Measurements from ENCODE around the gene RPS3. TPM values are rescaled to one million over a fixed set of nuclear protein-coding genes. Genes with fewer than 3 reads are reported as not detected.

RPS3 gene
- total RNA-seq, 4 donors from 2014 or later = 1,101 to 2,606 (median 1,579) TPM

DNA sequence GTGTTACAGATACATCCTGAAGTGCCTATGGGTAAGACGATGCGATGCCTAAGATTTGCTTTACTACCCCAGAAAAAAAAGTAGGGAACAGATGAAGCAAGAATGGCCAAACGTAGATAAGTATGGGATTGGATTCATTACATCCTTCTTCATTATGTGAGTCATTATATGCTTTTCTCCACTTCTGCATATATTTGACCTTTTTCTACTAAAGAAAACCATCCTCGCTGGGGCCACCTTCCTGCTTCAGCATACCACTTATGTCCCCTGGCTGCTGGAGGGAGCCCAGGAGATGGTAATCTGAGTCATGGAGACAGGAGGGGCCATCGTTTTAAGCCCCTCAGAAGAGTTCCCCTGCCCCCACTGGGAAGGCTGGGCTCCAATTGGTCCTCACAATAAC is 48.1 kb downstream of the RPS3 start:
- no peak for TF ChIP-seq POLR2A (IDR thresholded peaks at IDR 0.05)
- TF ChIP-seq, protein P1, sequence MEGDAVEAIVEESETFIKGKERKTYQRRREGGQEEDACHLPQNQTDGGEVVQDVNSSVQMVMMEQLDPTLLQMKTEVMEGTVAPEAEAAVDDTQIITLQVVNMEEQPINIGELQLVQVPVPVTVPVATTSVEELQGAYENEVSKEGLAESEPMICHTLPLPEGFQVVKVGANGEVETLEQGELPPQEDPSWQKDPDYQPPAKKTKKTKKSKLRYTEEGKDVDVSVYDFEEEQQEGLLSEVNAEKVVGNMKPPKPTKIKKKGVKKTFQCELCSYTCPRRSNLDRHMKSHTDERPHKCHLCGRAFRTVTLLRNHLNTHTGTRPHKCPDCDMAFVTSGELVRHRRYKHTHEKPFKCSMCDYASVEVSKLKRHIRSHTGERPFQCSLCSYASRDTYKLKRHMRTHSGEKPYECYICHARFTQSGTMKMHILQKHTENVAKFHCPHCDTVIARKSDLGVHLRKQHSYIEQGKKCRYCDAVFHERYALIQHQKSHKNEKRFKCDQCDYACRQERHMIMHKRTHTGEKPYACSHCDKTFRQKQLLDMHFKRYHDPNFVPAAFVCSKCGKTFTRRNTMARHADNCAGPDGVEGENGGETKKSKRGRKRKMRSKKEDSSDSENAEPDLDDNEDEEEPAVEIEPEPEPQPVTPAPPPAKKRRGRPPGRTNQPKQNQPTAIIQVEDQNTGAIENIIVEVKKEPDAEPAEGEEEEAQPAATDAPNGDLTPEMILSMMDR (IDR thresholded peaks at IDR 0.05) = no peak
- peaks cover 0 to 46% (median 0%) of the 10 kb centered on the region in 4 donors for H3K27me3 ChIP-seq
- no peaks in the 10 kb centered on the region for H3K9me3 ChIP-seq
- H3K27ac ChIP-seq = no peak overlapping the region
- no peaks in the 10 kb centered on the region for H3K36me3 ChIP-seq
- intact Hi-C loops (cut with DNase I) = no loop called here
- no peak for DNase-seq
- no peak overlapping the region for H3K4me3 ChIP-seq
- WGBS, 2 donors = 64 to 81% methylated on average over 4 to 5 of the region's 5 CpGs
- H3K4me1 ChIP-seq = peaks cover 0 to 3% (median 0%) of the 10 kb centered on the region in 3 donors

DNA sequence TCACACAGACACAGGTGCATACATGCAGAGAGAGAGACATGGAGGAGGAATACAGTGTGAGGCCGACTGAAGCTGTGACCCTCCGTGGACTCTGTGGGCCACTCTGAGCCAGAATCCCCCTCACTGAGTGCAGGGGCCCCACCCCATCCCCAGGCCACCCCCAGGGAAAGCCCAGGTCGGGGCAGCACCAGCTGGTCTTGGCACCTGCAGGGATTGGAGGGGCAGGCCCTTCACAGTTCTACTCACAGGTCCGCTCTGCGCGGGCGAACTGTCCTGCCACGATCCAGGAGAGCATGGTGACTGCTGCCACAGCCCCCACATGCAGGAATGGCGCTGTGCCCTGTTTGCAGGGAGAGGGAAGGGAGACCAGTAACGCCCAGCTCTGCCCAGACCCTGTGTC is 50.0 kb downstream of the RPS3 start:
- Histone ChIP-seq H3K27ac (no peak overlapping the region), H3K36me3 (no peaks in the 10 kb centered on the region), H3K4me3 (no peak overlapping the region), H3K4me1 (peaks cover 0 to 3% (median 0%) of the 10 kb centered on the region in 3 donors), H3K9me3 (no peaks in the 10 kb centered on the region), H3K27me3 (peaks cover 0 to 38% (median 0%) of the 10 kb centered on the region in 4 donors)
- TF ChIP-seq, protein P1 (IDR thresholded peaks at IDR 0.05) = no peak
- no peak for TF ChIP-seq POLR2A (IDR thresholded peaks at IDR 0.05)
- 71% methylated on average over 8 of the region's 10 CpGs; no CpG with 5 or more reads in 1 of the 2 donors for WGBS, 2 donors
- no peak for DNase-seq
- intact Hi-C loops (cut with DNase I) = no loop called here

DNA sequence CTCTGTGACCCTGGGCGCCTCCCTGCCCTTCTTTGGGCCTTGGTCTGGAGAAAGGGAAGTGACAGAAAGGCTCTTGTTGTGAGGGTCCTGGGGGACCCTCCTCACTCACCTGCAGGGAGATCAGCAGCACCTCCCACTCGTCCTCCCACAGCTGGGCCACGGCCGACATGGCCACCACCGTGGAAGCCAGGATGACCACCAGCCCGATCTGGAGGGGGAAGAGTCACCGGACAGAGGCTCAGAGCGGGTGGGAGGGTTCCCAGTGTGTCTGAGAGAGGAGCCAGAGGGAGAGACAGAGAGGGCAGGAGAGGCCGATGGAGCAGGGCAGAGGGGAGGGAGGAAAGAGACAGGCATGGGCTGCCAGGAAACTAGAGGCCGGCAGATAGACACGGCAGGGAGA is 50.5 kb downstream of the RPS3 start:
- WGBS, 2 donors = 70 to 85% methylated on average over 6 to 9 of the region's 11 CpGs
- no peak for TF ChIP-seq POLR2A (IDR thresholded peaks at IDR 0.05)
- TF ChIP-seq, protein P1 (IDR thresholded peaks at IDR 0.05) = no peak
- no peak overlapping the region for H3K4me3 ChIP-seq
- no peaks in the 10 kb centered on the region for H3K36me3 ChIP-seq
- intact Hi-C loops (cut with DNase I) = no loop called here
- H3K4me1 ChIP-seq = peaks cover 0 to 3% (median 0%) of the 10 kb centered on the region in 3 donors
- no peaks in the 10 kb centered on the region for H3K9me3 ChIP-seq
- peaks cover 0 to 33% (median 0%) of the 10 kb centered on the region in 4 donors for H3K27me3 ChIP-seq
- H3K27ac ChIP-seq = no peak overlapping the region
- DNase-seq = no peak

DNA sequence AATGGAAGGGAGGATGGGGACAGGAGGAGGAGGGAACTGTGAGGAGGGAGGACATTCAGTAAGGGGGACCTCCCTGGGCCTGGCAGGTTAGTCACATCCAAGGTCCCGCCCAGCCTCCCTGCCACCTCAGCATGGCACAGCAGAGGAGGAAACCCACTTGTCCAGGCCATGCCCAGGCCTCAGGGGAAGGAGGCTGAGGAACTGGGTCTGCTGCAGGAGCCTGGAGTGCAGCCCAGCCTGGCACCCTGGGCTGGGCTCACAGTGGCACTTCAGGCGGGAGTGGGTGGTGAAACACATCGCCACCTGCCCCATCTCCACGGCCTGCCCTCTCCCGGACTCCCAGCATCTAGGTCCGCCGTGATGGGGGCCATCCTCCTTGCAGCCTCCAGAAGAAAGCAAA is 50.9 kb downstream of the RPS3 start:
- Histone ChIP-seq H3K27ac (no peak overlapping the region), H3K36me3 (no peaks in the 10 kb centered on the region), H3K4me3 (no peak overlapping the region), H3K27me3 (peaks cover 0 to 28% (median 0%) of the 10 kb centered on the region in 4 donors), H3K4me1 (peaks cover 0 to 3% (median 0%) of the 10 kb centered on the region in 3 donors), H3K9me3 (no peaks in the 10 kb centered on the region)
- 0 to 57% methylated on average over 1 of the region's 7 CpGs for WGBS, 2 donors
- intact Hi-C loops (cut with DNase I) = no loop called here
- TF ChIP-seq, protein P1 (IDR thresholded peaks at IDR 0.05) = no peak
- no peak for TF ChIP-seq POLR2A (IDR thresholded peaks at IDR 0.05)
- DNase-seq = no peak

DNA sequence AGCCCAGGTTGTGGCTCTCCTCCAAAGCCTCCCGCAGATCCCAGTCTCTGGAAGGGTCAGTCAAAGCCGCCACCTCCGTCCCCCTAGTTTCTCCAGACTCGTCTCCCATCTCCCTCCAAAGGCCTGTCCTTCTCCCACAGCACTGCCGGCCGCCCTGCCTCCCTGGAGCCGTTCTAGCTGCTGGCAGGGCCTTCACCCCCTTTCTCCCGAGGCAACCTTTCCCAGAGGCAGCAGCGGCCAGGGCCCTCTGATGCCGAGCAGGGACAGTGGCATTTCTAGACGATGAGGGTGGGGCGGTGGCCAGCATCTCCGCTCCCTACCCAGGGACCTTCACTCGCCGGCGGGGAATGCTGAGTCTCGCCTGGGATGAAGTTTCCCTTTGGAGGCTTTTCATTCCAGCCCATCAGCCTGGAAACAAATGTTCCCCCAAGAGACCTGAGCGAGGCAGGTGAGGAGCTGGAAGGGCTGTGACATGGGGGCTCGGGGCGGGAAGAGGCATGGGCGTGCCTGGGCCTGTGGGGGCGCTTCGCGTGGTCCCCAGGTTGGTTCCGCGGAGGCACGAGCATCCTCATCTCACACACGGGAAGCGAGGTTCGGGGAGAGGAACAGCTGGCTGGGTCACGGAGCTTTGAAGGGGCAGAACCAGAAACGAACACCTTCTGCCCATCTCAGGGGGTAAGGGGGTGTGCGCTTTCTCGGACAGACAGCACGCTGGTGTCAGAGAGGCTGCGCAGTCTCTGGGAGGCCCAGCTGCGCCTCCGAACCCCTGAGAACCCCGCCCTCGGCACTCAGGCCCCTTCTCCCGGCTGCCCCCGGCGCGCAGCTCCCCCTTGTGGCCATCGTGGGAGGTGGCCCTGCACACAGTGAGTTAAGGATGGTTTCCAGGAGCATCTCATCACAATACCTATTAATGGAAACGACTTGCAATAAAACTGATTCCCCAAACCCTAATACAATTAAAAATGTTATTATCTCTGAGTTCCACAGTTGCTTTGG is 51.8 kb downstream of the RPS3 start:
- no peak for DNase-seq
- no peak overlapping the region for H3K4me3 ChIP-seq
- intact Hi-C loops (cut with DNase I) = no loop called here
- no peak overlapping the region for H3K27ac ChIP-seq
- WGBS, 2 donors = 58 to 72% methylated on average over 17 to 33 of the region's 46 CpGs
- H3K9me3 ChIP-seq = no peaks in the 10 kb centered on the region
- no peaks in the 10 kb centered on the region for H3K4me1 ChIP-seq
- peaks cover 0 to 28% (median 0%) of the 10 kb centered on the region in 4 donors for H3K27me3 ChIP-seq
- TF ChIP-seq, protein P1 (IDR thresholded peaks at IDR 0.05) = peak in 3 of 6 experiments; percentile 40 to 50 (median 43)
- TF ChIP-seq POLR2A (IDR thresholded peaks at IDR 0.05) = no peak
- no peaks in the 10 kb centered on the region for H3K36me3 ChIP-seq

Measured in esophagus squamous epithelium (tissue), 5 donors.